Measurements from ENCODE around the gene PROX2.

Gene PROX2

DNA sequence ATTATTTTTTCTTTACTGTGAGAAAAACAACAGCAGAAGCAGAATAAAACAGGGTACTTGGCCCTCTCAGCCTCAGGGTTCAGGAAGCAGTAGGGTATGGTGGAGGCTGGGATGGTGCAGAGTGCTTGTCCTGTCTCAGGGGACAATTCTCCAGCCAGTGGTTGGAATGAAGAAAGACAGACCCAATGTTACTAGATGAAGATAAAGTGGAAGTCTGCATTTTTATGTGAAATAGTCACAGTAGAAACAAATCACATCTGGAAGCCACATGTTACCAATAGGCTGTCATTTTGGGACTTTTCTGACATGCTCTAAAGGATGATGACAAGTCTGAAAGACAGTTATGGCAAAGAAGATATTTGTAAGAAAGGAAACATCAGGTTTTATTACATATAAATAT lies 32.3 kb downstream of the PROX2 start:
- DNase-seq (ENCODE audit: low read depth): no peak

DNA sequence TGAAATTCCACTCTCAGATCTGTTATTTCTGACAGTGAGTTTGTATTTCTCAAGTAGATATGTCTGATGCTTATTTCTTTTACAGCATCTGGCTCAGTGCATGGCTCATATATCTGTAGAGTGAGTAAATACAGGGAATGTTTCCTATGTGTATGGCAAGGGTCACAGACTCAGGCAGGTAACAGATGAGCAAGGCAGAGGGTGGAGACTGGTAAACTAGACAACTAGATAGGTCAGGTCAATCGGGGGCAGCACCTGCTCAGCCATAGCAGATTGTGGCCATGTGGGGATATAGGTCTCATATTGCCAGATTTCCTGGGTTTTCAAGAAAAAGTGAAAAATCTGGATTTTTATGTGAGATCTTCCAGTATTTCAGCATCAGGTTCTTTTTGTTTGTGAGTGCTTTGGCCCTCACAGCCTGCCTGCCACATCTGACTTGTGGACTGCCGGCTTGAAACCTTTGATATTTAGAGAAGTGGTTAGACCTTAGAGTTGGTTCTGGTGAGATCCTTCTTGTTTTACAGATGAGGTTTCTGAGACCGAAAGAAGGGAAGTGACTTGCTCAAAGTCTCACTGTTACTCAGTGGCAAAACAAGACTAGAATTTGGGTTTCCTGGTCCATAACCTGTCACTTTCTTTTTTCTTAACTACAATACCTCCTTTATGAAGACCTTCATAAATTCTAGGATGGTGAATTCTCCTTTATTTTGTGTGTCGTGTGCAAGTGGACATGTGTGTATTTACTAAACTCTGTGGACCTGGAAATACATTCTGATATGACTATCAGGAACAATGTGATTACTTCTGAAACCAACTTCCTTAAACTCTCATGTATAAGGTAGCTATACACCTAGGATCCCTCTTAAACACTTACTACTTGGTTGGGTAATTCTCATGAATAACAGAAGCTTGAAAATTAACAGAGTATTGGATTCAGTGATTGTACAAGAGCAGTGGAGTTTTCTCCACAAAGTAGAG lies 34.4 kb downstream of the PROX2 start:
- DNase-seq (ENCODE audit: low read depth): no peak

DNA sequence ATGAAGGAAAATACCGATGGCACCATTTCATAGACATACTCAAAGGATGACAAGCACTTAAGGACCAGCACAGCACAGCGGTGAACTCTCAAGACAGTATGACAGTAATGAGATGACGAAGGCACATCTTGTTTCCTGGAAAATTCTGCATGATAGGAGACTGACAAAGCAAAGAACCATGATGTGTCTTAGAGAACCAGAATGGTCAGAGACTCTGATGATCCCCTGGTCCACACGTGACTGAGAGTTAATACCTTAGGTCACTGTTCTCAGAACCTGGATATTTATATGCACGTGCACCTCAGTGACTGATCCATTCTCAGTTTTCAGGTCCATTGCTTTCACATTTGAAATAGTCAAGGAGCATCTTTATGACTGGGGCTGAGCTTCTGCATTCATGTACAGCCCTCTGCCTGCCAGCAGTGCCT lies 35.3 kb downstream of the PROX2 start:
- DNase-seq (ENCODE audit: low read depth): no peak

DNA sequence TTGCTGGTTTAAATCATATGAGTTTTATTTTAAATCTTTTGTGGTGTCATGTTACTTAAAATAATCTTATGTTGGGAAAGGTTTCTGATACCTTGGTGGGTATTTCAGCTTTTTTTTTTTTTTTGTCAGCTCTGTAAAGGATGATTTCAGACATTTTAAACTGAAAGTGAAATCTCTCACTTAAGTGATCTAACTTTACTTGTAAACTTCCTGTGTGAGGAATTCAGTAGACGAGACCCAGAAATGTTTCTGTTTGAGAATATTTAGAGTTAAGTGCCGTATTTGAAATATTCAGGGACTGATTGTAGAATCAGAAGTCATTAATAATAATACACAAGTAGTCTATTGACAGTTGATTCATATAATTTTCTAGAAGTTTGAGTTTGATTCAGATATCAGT lies 37.8 kb downstream of the PROX2 start:
- DNase-seq (ENCODE audit: low read depth): no peak

DNA sequence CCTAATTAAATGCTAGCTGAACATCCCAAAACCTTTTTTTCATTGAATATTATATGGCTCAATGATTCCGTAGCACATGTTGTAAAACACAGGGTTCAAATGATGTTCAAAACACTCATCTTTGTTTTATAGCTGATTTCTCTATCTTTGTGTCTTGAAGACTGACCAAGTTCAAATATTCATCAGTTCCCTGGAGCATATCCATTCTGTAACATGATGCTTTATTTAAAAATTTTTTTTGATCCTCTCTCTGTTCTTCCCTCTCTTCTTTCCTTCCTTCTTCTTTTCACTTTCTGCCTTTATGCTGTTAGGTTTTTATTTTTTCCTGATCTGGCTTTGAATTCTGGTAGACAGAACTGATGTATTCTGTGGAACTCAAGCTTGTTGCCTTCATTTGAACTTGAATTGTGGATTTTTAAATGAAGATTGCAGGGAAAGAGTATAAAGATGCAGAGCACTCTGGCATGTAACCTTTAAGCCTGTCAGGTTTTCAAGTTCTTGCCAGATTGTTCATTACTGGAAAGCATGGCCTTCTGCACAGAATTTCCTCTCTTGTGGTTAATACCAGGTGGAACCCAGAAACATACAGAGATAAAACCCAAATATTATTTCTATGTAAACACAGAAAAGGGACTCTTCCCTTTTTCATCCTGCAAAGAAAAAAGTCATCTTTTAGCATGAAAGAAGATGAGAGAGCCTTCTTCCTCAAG lies 39.5 kb downstream of the PROX2 start:
- no peak for DNase-seq (ENCODE audit: low read depth)

DNA sequence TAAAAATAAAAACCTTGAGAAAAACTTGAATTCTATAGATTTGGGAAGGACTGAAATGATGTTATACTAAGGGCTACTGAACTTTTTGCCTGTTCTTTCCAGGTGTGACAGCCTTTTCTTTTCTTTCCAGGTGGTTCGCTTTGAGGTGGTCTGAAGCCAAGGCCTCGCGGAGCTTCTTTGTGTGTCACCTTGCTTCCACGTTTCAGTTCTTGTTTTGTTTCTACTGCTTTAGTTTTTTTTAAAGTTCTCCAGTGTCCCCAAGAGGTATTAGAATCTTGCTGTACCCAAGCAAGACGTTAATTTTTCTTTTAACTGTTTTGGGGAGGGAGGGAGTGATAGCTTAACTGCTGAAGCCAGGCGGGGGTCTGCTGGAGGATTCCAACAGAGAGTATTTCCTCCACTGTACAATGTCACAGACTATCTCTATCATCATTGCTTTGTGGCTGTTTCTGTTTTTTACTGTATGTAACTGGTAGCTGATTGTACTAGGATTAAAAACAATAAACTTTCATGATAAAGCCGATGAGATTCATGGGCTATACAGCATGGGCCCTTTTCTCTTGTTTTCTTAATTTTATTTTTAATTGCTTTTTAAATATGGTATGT lies 40.2 kb downstream of the PROX2 start:
- no peak for DNase-seq (ENCODE audit: low read depth)

DNA sequence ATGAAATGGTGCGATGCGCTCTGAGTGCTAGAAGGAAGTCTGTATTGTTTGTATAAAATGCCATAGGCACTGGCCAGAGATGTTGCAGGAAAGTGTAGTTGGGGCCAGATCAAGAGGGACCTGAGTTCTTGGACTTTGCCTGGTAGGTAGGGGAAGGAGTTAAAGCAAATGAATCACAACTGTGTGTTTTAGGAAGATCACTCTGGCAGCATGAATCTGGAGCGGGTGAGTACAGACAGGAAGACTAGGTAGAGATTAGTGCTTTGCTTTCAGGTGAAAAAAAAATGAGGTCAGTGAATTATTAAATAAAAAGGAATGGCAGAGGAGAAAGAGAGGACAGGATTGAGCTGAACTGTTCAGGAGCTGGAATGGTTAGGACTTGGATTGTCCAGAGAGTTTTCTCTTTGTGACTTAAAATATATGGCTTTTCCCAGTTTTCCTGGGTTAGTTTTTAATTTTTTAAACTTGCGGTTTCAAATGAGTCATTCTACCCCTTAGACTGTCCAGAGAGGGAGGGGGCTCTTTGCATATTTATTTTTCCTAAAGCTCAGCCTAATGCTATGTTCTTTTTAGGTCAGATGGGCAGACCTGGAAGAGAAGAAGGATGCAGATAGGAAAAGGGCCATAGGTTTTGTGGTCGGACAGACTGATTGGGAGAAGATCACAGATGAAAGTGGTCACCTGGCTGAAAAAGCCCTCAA lies 41.1 kb downstream of the PROX2 start:
- DNase-seq (ENCODE audit: low read depth): no peak

DNA sequence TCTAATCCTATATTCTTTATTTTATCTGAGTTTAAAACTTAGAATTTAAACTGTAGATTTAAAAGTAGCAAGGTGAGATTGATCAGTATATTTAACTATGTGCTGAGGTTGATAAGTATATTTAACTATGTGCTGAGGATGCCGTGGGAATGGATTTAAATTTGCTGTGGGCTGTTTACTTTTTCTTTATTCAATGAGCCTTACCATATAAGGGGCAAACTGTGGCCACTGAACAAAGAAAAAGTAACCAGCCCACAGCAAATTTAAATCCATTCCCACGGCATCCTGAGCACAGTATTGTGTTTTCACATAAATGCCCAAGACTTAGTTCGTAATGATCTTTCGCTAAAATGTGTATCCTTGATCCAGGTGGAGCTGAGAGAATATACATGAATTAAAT lies 43.1 kb downstream of the PROX2 start:
- no peak for DNase-seq (ENCODE audit: low read depth)

DNA sequence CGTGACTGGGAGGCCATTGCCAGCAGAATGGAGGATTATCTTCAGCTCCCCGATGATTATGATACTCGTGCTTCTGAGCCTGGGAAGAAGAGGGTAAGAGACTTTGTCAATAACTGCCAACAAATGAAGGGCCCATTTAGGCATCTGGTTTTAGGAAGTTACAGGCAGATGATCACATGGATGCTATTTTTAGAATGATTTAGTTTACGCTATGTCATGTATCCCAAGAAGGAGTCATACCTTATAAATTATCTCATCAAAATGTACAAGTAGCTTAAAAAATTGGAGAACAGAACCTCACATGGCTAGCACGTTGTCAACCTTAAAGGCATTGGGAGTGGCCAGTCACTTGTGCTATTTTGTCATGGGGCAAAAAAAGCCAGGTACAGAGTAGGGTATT lies 46.7 kb downstream of the PROX2 start:
- DNase-seq (ENCODE audit: low read depth): no peak

DNA sequence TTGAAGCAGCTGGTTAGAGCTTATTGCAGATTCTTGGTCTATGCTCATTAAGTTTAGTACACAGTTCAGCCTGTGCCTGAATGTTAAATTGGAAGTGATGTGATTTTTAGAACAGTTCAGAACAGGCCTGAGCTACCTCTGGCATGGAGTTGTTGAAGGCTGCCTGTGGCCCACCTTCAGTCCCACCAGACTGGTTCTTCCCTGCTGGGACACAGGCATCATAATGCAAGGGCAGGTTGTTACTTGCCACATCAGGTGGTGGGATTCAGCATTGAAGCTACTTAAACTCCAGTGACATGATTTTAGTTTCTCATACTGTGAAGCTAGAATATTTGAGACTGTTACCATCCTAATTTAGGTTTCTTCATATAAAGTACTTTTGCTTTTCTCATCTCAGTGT lies 49.4 kb downstream of the PROX2 start:
- DNase-seq (ENCODE audit: low read depth): no peak

Measured in activated T-cell treated with anti-CD3 and anti-CD28 coated beads for 24 hours (primary cell).